K562 (cell line): ENCODE data around the gene DIP2C. TPM values are rescaled to one million over a fixed set of nuclear protein-coding genes. Genes with fewer than 3 reads are reported as not detected.
"Not testable (repeated sequence)": the region's sequence is repeated elsewhere in the genome, so short reads cannot be mapped to it uniquely, and the experiment has no call there.

Experiments used
- ATAC-seq: fragments of 200-7000 bp; cut with Tn5 transposase; 3 replicates; pipeline ENCODE4 v1.9.1; 2020; ENCODE audit warnings: moderate library complexity
- BruUV-seq: library from RNA; stranded (reverse); fragments of 400-500 nt; replicated peaks from 2 replicates; lab custom pipeline; 2021; lab: Mats Ljungman, UMichigan
- CTCF ChIA-PET: fragments of 300-600 bp; formaldehyde crosslinking; extraction: SDS; loops from one replicate; lab custom pipeline; 2021; ENCODE audit warnings: low intra/inter-chr PET ratio; lab: Yijun Ruan, JAX
- POLR2A ChIA-PET: fragments of 300-600, 350-650 bp; sonication (Branson Sonifier 250); formaldehyde crosslinking; extraction: SDS; loops from one replicate; lab custom pipeline; 2021; ENCODE audit warnings: antibody characterized with exemption, inconsistent platforms; lab: Yijun Ruan, JAX
- DNase-seq, 4 experiments: peaks; one replicate each; pipeline versions ENCODE4 v3.0.0 to v3.0.0-alpha.2; 2011 to 2018; ENCODE audit warnings: low spot score in 3 of 4, mixed read lengths in 3 of 4; ENCODE audit errors: extremely low read depth in 1 of 4
- FAIRE-seq: peaks from 2 replicates; lab custom pipeline; 2011; peaks lifted over from hg19 to GRCh38; lab: Jason Lieb, UNC
- H2AFZ ChIP-seq: 2 replicates; pipeline ENCODE4 v1.6.0; 2011; ENCODE audit warnings: low read depth, low read length, control low read depth, inconsistent platforms
- H3K27ac ChIP-seq: fragments of 200-600 bp; 3 replicates; pipeline ENCODE4 v1.8.0; 2011; ENCODE audit warnings: low read depth, mild to moderate bottlenecking, control low read depth, inconsistent platforms, low read length, moderate library complexity, mixed read lengths; ENCODE audit errors: extremely low read depth
- H3K27me3 ChIP-seq, 2 experiments: fragments of 300-600 bp in 1 of 2; 2 replicates in 1 of 2; 3 replicates in 1 of 2; pipeline versions ENCODE4 v1.6.0 to v1.8.0; 2011; ENCODE audit warnings: inconsistent platforms in 2 of 2, low read length in 2 of 2, mild to moderate bottlenecking in 1 of 2, mixed read lengths in 1 of 2, moderate library complexity in 1 of 2; ENCODE audit not compliant: control insufficient read depth in 2 of 2, insufficient read depth in 2 of 2
- H3K36me3 ChIP-seq: fragments of 300-600 bp; 3 replicates; pipeline ENCODE4 v1.8.0; 2011; ENCODE audit warnings: mild to moderate bottlenecking, low read length, inconsistent platforms; ENCODE audit not compliant: control insufficient read depth, insufficient read depth
- H3K4me1 ChIP-seq, 2 experiments: fragments of 200-600 bp in 1 of 2; replicated peaks in 1 of 2; 2 replicates in 1 of 2; 3 replicates in 1 of 2; pipeline versions ENCODE4 v1.5.1 to v1.8.0; 2011; ENCODE audit warnings: inconsistent platforms in 2 of 2, low read length in 2 of 2, mild to moderate bottlenecking in 1 of 2, mixed read lengths in 1 of 2, moderate library complexity in 1 of 2; ENCODE audit not compliant: control insufficient read depth in 2 of 2, insufficient read depth in 2 of 2
- H3K4me2 ChIP-seq: 2 replicates; pipeline ENCODE4 v1.6.1; 2011; ENCODE audit warnings: low read length, control low read depth, inconsistent platforms, mixed read lengths; ENCODE audit not compliant: insufficient read depth
- H3K4me3 ChIP-seq: fragments of 200-600 bp; sonication (generic), shearing (Covaris generic); 2 replicates; pipeline ENCODE4 v1.5.1; 2016; ENCODE audit warnings: control low read depth, inconsistent platforms
- H3K79me2 ChIP-seq: fragments of 200-600 bp; 3 replicates; pipeline ENCODE4 v1.8.0; 2011; ENCODE audit warnings: low read length, inconsistent platforms; ENCODE audit not compliant: control insufficient read depth, insufficient read depth
- H3K9ac ChIP-seq, 2 experiments: 2 replicates each; pipeline versions ENCODE4 v1.6.0 to v1.6.1; 2011; ENCODE audit warnings: low read depth in 2 of 2, low read length in 2 of 2, control low read depth in 1 of 2, inconsistent platforms in 1 of 2, mild to moderate bottlenecking in 1 of 2, mixed read lengths in 1 of 2; ENCODE audit not compliant: insufficient read depth in 1 of 2
- H3K9me1 ChIP-seq: one replicate; pipeline ENCODE4 v1.6.0; 2011; ENCODE audit warnings: inconsistent platforms, mild to moderate bottlenecking, low read length, moderate library complexity; ENCODE audit not compliant: control insufficient read depth, insufficient read depth
- H3K9me3 ChIP-seq: replicated peaks from 2 replicates; pipeline ENCODE4 v1.5.1; 2011; ENCODE audit warnings: low read depth, low read length, inconsistent platforms; ENCODE audit not compliant: control insufficient read depth, insufficient read depth
- H4K20me1 ChIP-seq: replicated peaks from 2 replicates; pipeline ENCODE4 v1.6.1; 2011; ENCODE audit warnings: low read length, inconsistent platforms, mixed read lengths; ENCODE audit not compliant: control insufficient read depth, insufficient read depth
- NCOA4 ChIP-seq: fragments of 450-650 bp; IDR thresholded peaks from 2 replicates; pipeline ENCODE4 v1.6.1; 2018; ENCODE audit warnings: mild to moderate bottlenecking; ENCODE audit not compliant: partially characterized antibody
- NR4A1 ChIP-seq, 2 experiments: fragments of 250-450 bp in 1 of 2; fragments of 450-650 bp in 1 of 2; sonication (Bioruptor Pico) in 1 of 2; IDR thresholded peaks; 2 replicates each; pipeline versions ENCODE4 v1.4.0 to v1.6.1; 2016 to 2020; ENCODE audit warnings: mild to moderate bottlenecking in 2 of 2, missing compliant biosample characterization in 1 of 2, missing genetic modification characterization in 1 of 2, moderate library complexity in 1 of 2
- PPARD ChIP-seq: fragments of 250-450 bp; sonication (Bioruptor Pico); IDR thresholded peaks from 2 replicates; pipeline ENCODE4 v1.8.0; 2022; ENCODE audit warnings: inconsistent platforms, mild to moderate bottlenecking, moderate library complexity
- SOX6 ChIP-seq: fragments of 450-650 bp; IDR thresholded peaks from 2 replicates; pipeline ENCODE4 v1.6.1; 2014; ENCODE audit warnings: mild to moderate bottlenecking
- ZBTB17 ChIP-seq: fragments of 450-650 bp; formaldehyde crosslinking; IDR thresholded peaks from 2 replicates; pipeline ENCODE4 v1.4.0; 2020; ENCODE audit warnings: mild to moderate bottlenecking
- ZNF316 ChIP-seq: fragments of 450-650 bp; IDR thresholded peaks from 2 replicates; pipeline ENCODE4 v1.6.1; 2016
- WGBS: fragments of 100-300 bp; shearing (Covaris generic); methylation state at CpG from one replicate; pipeline ENCODE4 v1.1.6; 2016; ENCODE audit warnings: low coverage, mixed read lengths; ENCODE audit not compliant: insufficient coverage; ENCODE audit errors: missing lambda C conversion rate; 5-methylcytosine and 5-hydroxymethylcytosine counted together
- in situ Hi-C: fragments of 300-500 bp; cut with MboI; formaldehyde crosslinking; loops from 4 replicates; pipeline ENCODE4 v1.15.0; 2018; ENCODE audit warnings: inconsistent platforms, mixed read lengths
- intact Hi-C: fragments of 100-400 bp; cut with micrococcal nuclease; formaldehyde crosslinking; loops from 2 replicates; pipeline ENCODE4 v1.14.2; 2022
- polyA plus RNA-seq, 8 experiments: library from polyadenylated mRNA; depleted of rRNA in 4 of 8; stranded (reverse) in 5 of 8; unstranded in 3 of 8; fragments of >200 nt; fragmentation: Nextera tagmentation in 2 of 8; fragmentation: Illumina TruSeq in 1 of 8; extraction: Ambion mirVana in 2 of 8; extraction: Trizol in 1 of 8; gene quantifications; 2 replicates each; pipeline versions ENCODE4 v1.2.1 to v1.2.3, GENCODE V29; 2011 to 2014; ENCODE audit warnings: inconsistent platforms in 1 of 8, missing spikeins in 1 of 8
- total RNA-seq, 7 experiments: library from RNA; depleted of rRNA in 6 of 7; stranded (reverse); fragments of >200 nt in 6 of 7; fragmentation: Illumina TruSeq in 2 of 7; extraction: Trizol in 2 of 7; gene quantifications; 2 replicates each; pipeline versions ENCODE4 v1.2.1 to v1.2.3, GENCODE V29; 2011 to 2021; ENCODE audit warnings: low replicate concordance in 1 of 7
- TF ChIP-seq, protein P1 (sequence below): fragments of 250-450 bp; sonication (Bioruptor Pico); IDR thresholded peaks from 2 replicates; pipeline ENCODE4 v1.5.0; 2020; ENCODE audit warnings: mild to moderate bottlenecking, borderline replicate concordance

DIP2C gene
- total and polyA plus RNA-seq, 9 of the 15 experiments (the other 6 are each of a cell fraction or from before 2014, with no cell fraction given): 0.01 TPM; not detected in 8

DNA sequence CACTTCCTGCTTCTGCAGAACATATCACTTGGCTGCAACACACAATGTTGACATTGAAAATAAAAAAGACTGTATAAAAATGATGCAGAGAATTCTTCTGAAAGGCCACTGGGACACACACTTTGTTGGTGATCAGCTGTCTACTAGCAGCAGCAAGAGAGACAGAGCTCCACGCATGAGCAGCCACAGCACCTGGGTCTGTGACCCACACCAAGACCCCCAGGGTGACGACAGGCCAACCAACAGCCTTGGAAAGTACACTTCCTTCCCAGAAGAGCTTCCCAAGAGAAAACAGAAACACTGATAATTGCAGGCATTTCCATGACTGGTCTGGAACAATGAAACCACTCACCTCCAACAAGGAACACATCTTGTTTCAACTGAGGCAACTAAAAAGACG, 239.0 kb downstream of the DIP2C start (continued):
- TF ChIP-seq NCOA4: no peak

DNA sequence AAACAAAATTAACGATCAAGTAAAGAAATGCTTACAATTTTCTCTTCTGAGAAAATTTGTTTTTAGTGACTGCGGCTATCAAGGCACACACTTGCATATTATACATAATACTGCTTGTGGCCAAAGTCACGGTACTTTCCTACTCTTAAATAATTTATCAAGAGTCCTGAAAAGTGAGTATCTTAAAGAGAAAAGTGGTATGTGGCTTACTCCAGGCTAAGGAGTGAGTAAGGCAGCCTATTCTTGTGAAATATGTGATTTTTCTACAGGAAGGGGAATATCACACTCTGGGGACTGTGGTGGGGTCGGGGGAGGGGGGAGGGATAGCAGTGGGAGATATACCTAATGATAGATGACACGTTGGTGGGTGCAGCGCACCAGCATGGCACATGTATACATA, 240.1 kb downstream of the DIP2C start:
- BruUV-seq, H3K4me3 ChIP-seq, H3K36me3 ChIP-seq, in situ Hi-C loops, H3K9me3 ChIP-seq, ATAC-seq, H4K20me1 ChIP-seq, H3K27ac ChIP-seq, POLR2A ChIA-PET, H3K4me1 ChIP-seq, intact Hi-C loops, H3K9me1 ChIP-seq, H3K9ac ChIP-seq, H3K4me2 ChIP-seq, FAIRE-seq, H3K79me2 ChIP-seq, H2AFZ ChIP-seq, DNase-seq, CTCF ChIA-PET: not testable (repeated sequence)
- WGBS: 40% methylated on average over 3 of the region's 6 CpGs
- peaks cover 10 to 27% of the 10 kb centered on the region in 2 experiments; a peak in 4 of 5 replicates for H3K27me3 ChIP-seq

DNA sequence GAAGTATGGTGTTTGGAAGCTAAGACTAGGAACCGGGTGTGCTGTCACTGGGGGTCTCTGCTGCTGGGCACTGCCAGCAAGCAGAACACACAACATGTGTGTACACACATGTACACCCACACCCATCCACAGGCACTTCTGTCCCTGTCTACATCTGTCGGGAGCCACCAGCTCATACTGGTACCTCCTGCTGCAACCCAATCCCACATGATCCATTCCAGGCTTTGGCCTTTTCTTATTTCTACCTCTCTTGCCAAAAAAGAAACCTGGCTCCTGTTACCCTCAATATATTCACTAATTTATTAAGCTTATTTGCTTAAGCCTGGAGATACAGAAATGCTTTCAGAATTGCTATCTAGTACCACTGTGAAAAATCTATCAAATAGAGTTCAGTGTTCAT, 246.0 kb downstream of the DIP2C start:
- Histone ChIP-seq H3K4me1 (no peaks in the 10 kb centered on the region), H3K4me2 (no peak overlapping the region)
- ATAC-seq: no peak
- DNase-seq: no peak
- in situ Hi-C loops: no loop called here
- TF ChIP-seq NR4A1 (CRISPR knock-in tag; IDR thresholded peaks at IDR 0.05) (no peak), NR4A1 (tag; IDR thresholded peaks at IDR 0.05) (no peak), ZBTB17 (no peak), ZNF316 (no peak), SOX6 (no peak), PPARD (CRISPR knock-in tag) (no peak)
- TF ChIP-seq, protein P1, sequence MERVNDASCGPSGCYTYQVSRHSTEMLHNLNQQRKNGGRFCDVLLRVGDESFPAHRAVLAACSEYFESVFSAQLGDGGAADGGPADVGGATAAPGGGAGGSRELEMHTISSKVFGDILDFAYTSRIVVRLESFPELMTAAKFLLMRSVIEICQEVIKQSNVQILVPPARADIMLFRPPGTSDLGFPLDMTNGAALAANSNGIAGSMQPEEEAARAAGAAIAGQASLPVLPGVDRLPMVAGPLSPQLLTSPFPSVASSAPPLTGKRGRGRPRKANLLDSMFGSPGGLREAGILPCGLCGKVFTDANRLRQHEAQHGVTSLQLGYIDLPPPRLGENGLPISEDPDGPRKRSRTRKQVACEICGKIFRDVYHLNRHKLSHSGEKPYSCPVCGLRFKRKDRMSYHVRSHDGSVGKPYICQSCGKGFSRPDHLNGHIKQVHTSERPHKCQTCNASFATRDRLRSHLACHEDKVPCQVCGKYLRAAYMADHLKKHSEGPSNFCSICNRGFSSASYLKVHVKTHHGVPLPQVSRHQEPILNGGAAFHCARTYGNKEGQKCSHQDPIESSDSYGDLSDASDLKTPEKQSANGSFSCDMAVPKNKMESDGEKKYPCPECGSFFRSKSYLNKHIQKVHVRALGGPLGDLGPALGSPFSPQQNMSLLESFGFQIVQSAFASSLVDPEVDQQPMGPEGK (CRISPR knock-in tag): no peak
- TF ChIP-seq, all 486 proteins: peak for 0
- Histone ChIP-seq H3K9ac (no peak overlapping the region), H3K9me1 (no peaks in the 10 kb centered on the region), H3K36me3 (no peaks in the 10 kb centered on the region), H3K27ac (no peak overlapping the region), H3K4me3 (no peak overlapping the region), H4K20me1 (no peaks in the 10 kb centered on the region), H3K79me2 (no peaks in the 10 kb centered on the region), H3K27me3 (peaks cover 2 to 37% of the 10 kb centered on the region in 2 experiments; a peak in 3 of 5 replicates), H3K9me3 (no peaks in the 10 kb centered on the region), H2AFZ (no peak overlapping the region)
- CTCF ChIA-PET: no interaction called here
- WGBS: 0% methylated on average over 2 of the region's 2 CpGs
- BruUV-seq: no TSS peak
- POLR2A ChIA-PET: no interaction called here
- FAIRE-seq: no peak
- intact Hi-C loops: no loop called here
